Immature natural killer cell (primary cell): ENCODE measurements around the gene CNTN3. TPM values are rescaled to one million over a fixed set of nuclear protein-coding genes. Genes with fewer than 3 reads are reported as not detected.

Experiments used
- DNase-seq, 3 donors: peaks; one replicate each; pipeline ENCODE4 v3.0.0; 2022; ENCODE audit warnings: mixed read lengths in 1 of 3
- H3K27ac Mint-ChIP-seq, 6 donors: one replicate each; pipeline ENCODE4 v1.8.0; 2020; ENCODE audit warnings: mixed read lengths in 6 of 6, mild to moderate bottlenecking in 5 of 6, inconsistent platforms in 4 of 6, moderate library complexity in 3 of 6
- H3K27me3 Mint-ChIP-seq, 3 donors: one replicate each; pipeline ENCODE4 v1.8.0; 2020 to 2021; ENCODE audit warnings: low read depth in 3 of 3, mild to moderate bottlenecking in 3 of 3, mixed read lengths in 3 of 3, moderate library complexity in 3 of 3, inconsistent platforms in 1 of 3
- H3K36me3 Mint-ChIP-seq, 3 donors: one replicate each; pipeline ENCODE4 v1.8.0; 2020; ENCODE audit warnings: mixed read lengths in 3 of 3, inconsistent platforms in 2 of 3, mild to moderate bottlenecking in 2 of 3
- H3K4me1 Mint-ChIP-seq, 2 donors: one replicate each; pipeline ENCODE4 v1.8.0; 2020; ENCODE audit warnings: inconsistent platforms in 2 of 2, mild to moderate bottlenecking in 2 of 2, mixed read lengths in 2 of 2, moderate library complexity in 1 of 2
- H3K4me3 Mint-ChIP-seq, 5 donors: one replicate each; pipeline ENCODE4 v1.8.0; 2020; ENCODE audit warnings: mild to moderate bottlenecking in 5 of 5, mixed read lengths in 5 of 5, inconsistent platforms in 3 of 5, moderate library complexity in 3 of 5
- H3K9me3 Mint-ChIP-seq, 6 donors: one replicate each; pipeline ENCODE4 v1.8.0; 2020; ENCODE audit warnings: mild to moderate bottlenecking in 6 of 6, mixed read lengths in 6 of 6, inconsistent platforms in 4 of 6, moderate library complexity in 3 of 6
- polyA plus RNA-seq, 3 donors: library from polyadenylated mRNA; unstranded; fragments of 300-500 nt; fragmentation: Illumina TruSeq; gene quantifications; one replicate each; pipeline ENCODE4 v1.2.3, GENCODE V29; 2021

CNTN3 gene
- not detected for polyA plus RNA-seq

- DNase-seq: no peak
- Mint-ChIP-seq H3K27ac (no peak within 1 kb of the TSS), H3K27me3 (peaks cover 0 to 2% (median 0%) of the 10 kb centered on the region in 3 donors), H3K9me3 (peaks cover 4 to 37% (median 21%) of the 10 kb centered on the region in 6 donors), H3K4me1 (no peaks in the 10 kb centered on the region), H3K36me3 (no peaks in the 10 kb centered on the region), H3K4me3 (no peak within 1 kb of the TSS)
Measured at GRCh38 chr3:74614107-74614967, at the start of gene CNTN3. TSS of gene CNTN3 (minus strand) at chr3:74614659. CDS start at chr3:74521112, 93,547 bp downstream.

- no peaks in the 10 kb centered on the region for H3K4me1 Mint-ChIP-seq
- H3K9me3 Mint-ChIP-seq: peaks cover 0 to 42% (median 11%) of the 10 kb centered on the region in 6 donors
- peaks cover 0 to 3% (median 0%) of the 10 kb centered on the region in 3 donors for H3K27me3 Mint-ChIP-seq
- no peak overlapping the region for H3K27ac Mint-ChIP-seq
- H3K4me3 Mint-ChIP-seq: no peak overlapping the region
- DNase-seq: no peak
- no peaks in the 10 kb centered on the region for H3K36me3 Mint-ChIP-seq
Measured at GRCh38 chr3:74663178-74663577, 48.7 kb upstream of the CNTN3 start.

- no peak overlapping the region for H3K27ac Mint-ChIP-seq
- no peaks in the 10 kb centered on the region for H3K4me1 Mint-ChIP-seq
- H3K27me3 Mint-ChIP-seq: peaks cover 0 to 2% (median 0%) of the 10 kb centered on the region in 3 donors
- no peak for DNase-seq
- no peak overlapping the region for H3K4me3 Mint-ChIP-seq
- H3K36me3 Mint-ChIP-seq: no peaks in the 10 kb centered on the region
- H3K9me3 Mint-ChIP-seq: peaks cover 0 to 31% (median 9%) of the 10 kb centered on the region in 6 donors
Measured at GRCh38 chr3:74661672-74662071, 47.2 kb upstream of the CNTN3 start.

GRCh38 chr3:74651885-74652284 is 37.4 kb upstream of the CNTN3 start:
- DNase-seq: no peak
- Mint-ChIP-seq H3K4me1 (no peaks in the 10 kb centered on the region), H3K27ac (no peak overlapping the region), H3K36me3 (no peaks in the 10 kb centered on the region), H3K4me3 (no peak overlapping the region), H3K27me3 (no peaks in the 10 kb centered on the region), H3K9me3 (peaks cover 3 to 51% (median 12%) of the 10 kb centered on the region in 6 donors)

- DNase-seq: no peak
- peaks cover 3 to 47% (median 13%) of the 10 kb centered on the region in 6 donors for H3K9me3 Mint-ChIP-seq
- no peak overlapping the region for H3K27ac Mint-ChIP-seq
- H3K4me1 Mint-ChIP-seq: no peaks in the 10 kb centered on the region
- no peaks in the 10 kb centered on the region for H3K27me3 Mint-ChIP-seq
- no peaks in the 10 kb centered on the region for H3K36me3 Mint-ChIP-seq
- no peak overlapping the region for H3K4me3 Mint-ChIP-seq
Measured at GRCh38 chr3:74651292-74651691, 36.8 kb upstream of the CNTN3 start.

- no peaks in the 10 kb centered on the region for H3K36me3 Mint-ChIP-seq
- no peak overlapping the region for H3K27ac Mint-ChIP-seq
- no peak for DNase-seq
- no peaks in the 10 kb centered on the region for H3K4me1 Mint-ChIP-seq
- no peak overlapping the region for H3K4me3 Mint-ChIP-seq
- peaks cover 7 to 51% (median 20%) of the 10 kb centered on the region in 6 donors for H3K9me3 Mint-ChIP-seq
- no peaks in the 10 kb centered on the region for H3K27me3 Mint-ChIP-seq
Measured at GRCh38 chr3:74648107-74648506, 33.6 kb upstream of the CNTN3 start.

- Mint-ChIP-seq H3K4me1 (no peaks in the 10 kb centered on the region), H3K36me3 (no peaks in the 10 kb centered on the region), H3K9me3 (peaks cover 8 to 40% (median 20%) of the 10 kb centered on the region in 6 donors), H3K27me3 (no peaks in the 10 kb centered on the region), H3K27ac (no peak overlapping the region), H3K4me3 (no peak overlapping the region)
- no peak for DNase-seq
Measured at GRCh38 chr3:74646094-74646493, 31.6 kb upstream of the CNTN3 start.

GRCh38 chr3:74643636-74644035 is 29.2 kb upstream of the CNTN3 start:
- Mint-ChIP-seq H3K27ac (no peak overlapping the region), H3K4me3 (no peak overlapping the region), H3K4me1 (no peaks in the 10 kb centered on the region), H3K36me3 (no peaks in the 10 kb centered on the region), H3K9me3 (peaks cover 12 to 35% (median 19%) of the 10 kb centered on the region in 6 donors), H3K27me3 (no peaks in the 10 kb centered on the region)
- DNase-seq: no peak

- no peak for DNase-seq
- H3K4me1 Mint-ChIP-seq: no peaks in the 10 kb centered on the region
- peaks cover 14 to 30% (median 19%) of the 10 kb centered on the region in 6 donors for H3K9me3 Mint-ChIP-seq
- no peak overlapping the region for H3K27ac Mint-ChIP-seq
- H3K4me3 Mint-ChIP-seq: no peak overlapping the region
- no peaks in the 10 kb centered on the region for H3K27me3 Mint-ChIP-seq
- H3K36me3 Mint-ChIP-seq: no peaks in the 10 kb centered on the region
Measured at GRCh38 chr3:74642876-74643275, 28.4 kb upstream of the CNTN3 start.

- H3K4me1 Mint-ChIP-seq: no peaks in the 10 kb centered on the region
- peaks cover 12 to 35% (median 19%) of the 10 kb centered on the region in 6 donors for H3K9me3 Mint-ChIP-seq
- no peaks in the 10 kb centered on the region for H3K36me3 Mint-ChIP-seq
- no peak overlapping the region for H3K4me3 Mint-ChIP-seq
- no peaks in the 10 kb centered on the region for H3K27me3 Mint-ChIP-seq
- H3K27ac Mint-ChIP-seq: no peak overlapping the region
- DNase-seq: no peak
Measured at GRCh38 chr3:74640211-74640610, 25.8 kb upstream of the CNTN3 start.

- Mint-ChIP-seq H3K4me3 (no peak overlapping the region), H3K4me1 (no peaks in the 10 kb centered on the region), H3K9me3 (peaks cover 11 to 37% (median 18%) of the 10 kb centered on the region in 6 donors), H3K27ac (no peak overlapping the region), H3K27me3 (no peaks in the 10 kb centered on the region), H3K36me3 (no peaks in the 10 kb centered on the region)
- no peak for DNase-seq
Measured at GRCh38 chr3:74639681-74640080, 25.2 kb upstream of the CNTN3 start.

GRCh38 chr3:74636981-74637380 is 22.5 kb upstream of the CNTN3 start:
- H3K27me3 Mint-ChIP-seq: no peaks in the 10 kb centered on the region
- no peaks in the 10 kb centered on the region for H3K36me3 Mint-ChIP-seq
- no peak overlapping the region for H3K4me3 Mint-ChIP-seq
- DNase-seq: no peak
- no peak overlapping the region for H3K27ac Mint-ChIP-seq
- H3K4me1 Mint-ChIP-seq: no peaks in the 10 kb centered on the region
- peaks cover 6 to 39% (median 13%) of the 10 kb centered on the region in 6 donors for H3K9me3 Mint-ChIP-seq

GRCh38 chr3:74633021-74633420 is 18.6 kb upstream of the CNTN3 start:
- Mint-ChIP-seq H3K27ac (no peak overlapping the region), H3K4me1 (no peaks in the 10 kb centered on the region), H3K27me3 (no peaks in the 10 kb centered on the region), H3K4me3 (no peak overlapping the region), H3K9me3 (peaks cover 0 to 39% (median 12%) of the 10 kb centered on the region in 6 donors), H3K36me3 (no peaks in the 10 kb centered on the region)
- DNase-seq: no peak

- no peak for DNase-seq
- Mint-ChIP-seq H3K27me3 (no peaks in the 10 kb centered on the region), H3K36me3 (no peaks in the 10 kb centered on the region), H3K4me1 (no peaks in the 10 kb centered on the region), H3K4me3 (no peak overlapping the region), H3K9me3 (peaks cover 5 to 43% (median 15%) of the 10 kb centered on the region in 6 donors), H3K27ac (no peak overlapping the region)
Measured at GRCh38 chr3:74631351-74632140, 17.1 kb upstream of the CNTN3 start.
